HG02870 (cell line): ENCODE results near the gene NRXN3.

ENCODE experiments used
- ATAC-seq: cut with Tn5 transposase; IDR thresholded peaks from one replicate; pipeline ENCODE4 v1.9.1; 2021; ENCODE audit warnings: mild to moderate bottlenecking, moderate library complexity; ENCODE audit not compliant: unreplicated experiment

Gene NRXN3

DNA sequence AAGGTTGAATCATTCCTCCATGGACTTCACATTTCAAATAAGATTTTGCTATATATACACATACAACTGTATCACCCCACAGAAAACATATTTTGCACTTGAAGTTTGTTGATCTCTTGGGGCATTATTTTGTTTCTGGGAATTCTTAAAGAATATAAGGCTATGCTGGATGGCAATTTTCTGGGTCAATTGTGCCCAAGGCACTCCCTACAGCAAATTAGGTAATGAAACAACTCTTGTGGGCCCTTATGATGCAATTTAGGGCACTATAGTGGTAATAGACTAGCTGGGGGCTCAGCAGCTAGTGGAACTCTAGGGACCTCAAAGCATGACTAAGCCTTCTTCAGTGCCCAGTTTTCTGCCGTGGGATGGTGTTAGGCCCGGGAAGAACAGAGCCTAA, 444.4 kb downstream of the NRXN3 start:
- no peak for ATAC-seq

DNA sequence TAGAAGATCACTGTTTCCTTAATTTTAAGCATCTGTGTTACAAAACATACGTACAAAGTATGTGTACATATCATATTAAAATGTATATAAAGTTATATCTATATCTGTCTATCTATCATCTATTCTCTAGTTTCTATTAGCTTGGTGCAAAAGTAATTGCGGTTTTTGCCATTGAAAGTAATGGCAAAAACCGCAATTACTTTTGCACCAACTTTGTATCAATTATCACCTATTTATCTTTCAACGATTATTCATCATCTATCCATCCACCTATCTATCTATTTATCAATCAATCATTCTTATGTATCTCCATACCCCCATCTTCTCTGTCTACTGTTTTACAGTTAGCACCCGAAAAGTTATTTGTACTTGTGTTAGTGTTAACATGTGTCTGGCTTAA, 447.6 kb downstream of the NRXN3 start:
- no peak for ATAC-seq

DNA sequence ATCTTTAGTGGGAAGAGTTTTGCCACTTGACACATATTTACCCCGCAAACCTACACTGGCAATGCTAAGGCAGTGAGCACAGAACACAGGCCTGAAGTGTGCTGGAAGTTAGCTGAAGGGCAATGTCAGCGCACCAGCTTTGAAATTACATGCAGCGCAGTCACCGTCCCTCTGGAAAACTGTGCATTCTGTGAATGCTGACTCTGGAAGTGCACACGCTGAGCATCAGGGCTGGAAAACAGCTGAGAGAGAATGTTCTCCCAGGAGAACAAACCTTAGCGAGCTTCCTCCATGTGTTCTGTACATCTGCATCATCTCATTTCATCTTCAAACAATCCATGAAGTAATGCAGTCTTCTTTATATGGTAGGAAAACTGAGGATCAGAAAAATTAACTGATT, 448.2 kb downstream of the NRXN3 start:
- ATAC-seq, result no peak

DNA sequence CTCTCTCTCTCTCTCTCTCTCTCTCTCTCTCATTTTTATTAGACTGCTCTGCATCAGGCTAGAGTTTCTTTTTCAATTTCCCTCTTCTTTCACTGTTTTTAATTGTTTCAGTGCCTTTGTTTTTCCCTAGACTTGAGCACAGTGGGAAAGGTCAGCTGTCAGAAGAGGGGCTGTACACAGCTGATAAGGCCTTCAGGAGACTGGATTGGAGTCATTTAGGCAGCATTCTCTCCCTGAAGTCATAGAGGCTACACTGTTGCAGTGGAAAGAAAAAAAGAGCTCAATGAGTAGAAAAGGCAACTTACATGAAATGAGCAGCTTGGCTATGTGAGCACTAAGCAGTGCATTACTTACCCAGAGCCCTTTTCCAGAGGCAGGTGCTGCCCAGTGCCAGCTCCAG, 456.9 kb downstream of the NRXN3 start:
- no peak for ATAC-seq

DNA sequence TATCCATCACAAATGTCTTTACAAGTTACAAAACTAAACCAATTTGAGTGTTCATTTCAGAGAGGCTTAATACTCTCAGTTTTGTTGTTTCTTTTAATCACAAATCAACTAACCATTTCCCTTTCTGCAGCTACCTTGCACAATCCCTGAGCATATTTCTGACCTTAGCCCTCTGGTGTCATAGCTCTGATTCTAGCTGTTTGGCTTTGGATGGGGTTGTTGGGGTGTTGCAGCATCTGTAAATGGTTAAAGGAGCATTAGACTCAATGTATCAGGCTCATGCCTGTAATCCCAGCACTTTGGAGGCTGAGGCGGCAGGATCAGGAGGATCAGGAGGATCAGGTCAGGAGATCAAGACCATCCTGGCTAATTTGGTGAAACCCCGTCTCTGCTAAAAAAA, 461.4 kb downstream of the NRXN3 start:
- no peak for ATAC-seq

DNA sequence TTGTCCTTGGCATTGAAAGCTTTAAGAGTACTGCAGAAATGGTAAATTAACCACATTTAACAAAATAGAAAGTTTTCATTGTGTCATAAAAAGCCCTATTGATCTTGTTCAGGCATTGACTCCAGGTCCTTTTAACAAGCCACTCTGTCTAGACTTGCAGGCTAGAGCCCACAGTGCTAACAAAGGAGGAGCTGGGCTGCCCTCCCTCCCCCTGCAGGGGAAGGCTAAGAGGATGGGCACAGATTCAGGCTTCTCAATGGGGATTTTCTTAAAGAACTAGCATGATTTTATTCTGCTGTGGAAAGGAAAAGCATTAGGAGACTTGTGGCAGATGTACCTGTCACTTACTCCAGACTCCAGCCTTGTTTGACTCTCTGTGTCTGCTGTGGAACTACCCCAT, 463.6 kb downstream of the NRXN3 start:
- no peak for ATAC-seq

DNA sequence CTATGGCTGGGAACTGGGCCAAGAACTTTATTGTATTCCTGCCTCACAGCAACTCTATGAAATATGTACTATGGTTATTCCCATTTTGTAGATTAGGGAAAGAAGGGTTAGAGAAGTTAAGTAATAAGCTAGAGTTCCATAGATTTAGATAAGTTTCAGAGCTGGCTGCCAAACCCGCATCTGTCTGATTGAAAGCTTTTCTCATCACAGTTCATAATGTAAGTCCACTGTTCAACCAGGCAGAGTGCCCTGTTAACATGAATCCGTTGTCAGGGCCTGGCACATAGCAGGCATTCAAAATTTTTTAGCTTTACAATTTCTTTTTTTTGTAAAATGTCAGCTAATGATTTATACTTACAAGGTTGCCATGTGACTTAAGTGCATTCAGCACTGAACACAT, 467.3 kb downstream of the NRXN3 start:
- no peak for ATAC-seq

DNA sequence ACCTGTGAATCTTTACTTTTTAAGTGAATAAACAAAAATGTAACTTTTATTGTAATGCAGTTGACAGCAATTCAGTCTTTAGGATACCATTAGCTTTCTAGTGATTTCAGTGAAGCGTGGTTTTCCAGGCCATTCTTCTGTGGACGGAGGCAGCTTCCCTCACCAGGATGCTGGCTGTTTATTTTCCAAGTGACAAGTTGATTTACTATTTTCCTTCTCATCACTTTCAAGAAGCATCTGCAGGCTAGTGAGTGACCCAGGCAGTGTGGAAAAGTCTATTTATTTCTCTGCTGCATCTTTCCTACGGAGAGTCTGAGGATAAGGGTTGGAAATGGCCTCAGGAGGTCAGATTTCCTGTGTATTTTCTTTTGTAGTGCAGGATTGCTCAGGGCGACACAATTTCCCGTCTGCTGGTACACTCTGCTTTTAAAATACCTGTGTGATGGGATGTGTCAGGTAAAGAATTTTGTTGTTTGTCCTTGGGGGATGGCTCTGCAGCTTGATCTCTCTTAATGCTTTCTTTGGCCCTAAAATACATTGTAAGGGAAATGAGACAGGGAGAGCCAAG, 467.8 kb downstream of the NRXN3 start:
- ATAC-seq, result no peak

DNA sequence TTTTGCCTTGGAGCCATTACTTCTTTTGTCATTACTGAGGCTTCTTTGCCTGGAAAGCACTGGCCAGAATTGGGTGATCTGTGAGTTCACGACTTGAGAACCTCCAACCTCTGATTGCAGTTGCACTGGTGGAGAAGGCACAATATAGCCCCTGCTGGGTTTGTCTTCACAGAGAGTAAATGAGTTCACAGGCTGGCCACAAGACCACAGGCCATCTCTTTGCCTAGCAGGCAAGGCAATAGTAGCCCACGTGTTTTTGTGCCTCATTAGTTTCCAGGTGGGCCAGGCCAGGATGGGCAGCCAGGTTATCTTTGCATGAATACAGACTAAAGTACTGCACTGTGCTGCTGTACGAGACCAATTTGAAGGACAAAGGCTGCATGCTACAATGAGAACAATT, 468.8 kb downstream of the NRXN3 start:
- ATAC-seq, result no peak

DNA sequence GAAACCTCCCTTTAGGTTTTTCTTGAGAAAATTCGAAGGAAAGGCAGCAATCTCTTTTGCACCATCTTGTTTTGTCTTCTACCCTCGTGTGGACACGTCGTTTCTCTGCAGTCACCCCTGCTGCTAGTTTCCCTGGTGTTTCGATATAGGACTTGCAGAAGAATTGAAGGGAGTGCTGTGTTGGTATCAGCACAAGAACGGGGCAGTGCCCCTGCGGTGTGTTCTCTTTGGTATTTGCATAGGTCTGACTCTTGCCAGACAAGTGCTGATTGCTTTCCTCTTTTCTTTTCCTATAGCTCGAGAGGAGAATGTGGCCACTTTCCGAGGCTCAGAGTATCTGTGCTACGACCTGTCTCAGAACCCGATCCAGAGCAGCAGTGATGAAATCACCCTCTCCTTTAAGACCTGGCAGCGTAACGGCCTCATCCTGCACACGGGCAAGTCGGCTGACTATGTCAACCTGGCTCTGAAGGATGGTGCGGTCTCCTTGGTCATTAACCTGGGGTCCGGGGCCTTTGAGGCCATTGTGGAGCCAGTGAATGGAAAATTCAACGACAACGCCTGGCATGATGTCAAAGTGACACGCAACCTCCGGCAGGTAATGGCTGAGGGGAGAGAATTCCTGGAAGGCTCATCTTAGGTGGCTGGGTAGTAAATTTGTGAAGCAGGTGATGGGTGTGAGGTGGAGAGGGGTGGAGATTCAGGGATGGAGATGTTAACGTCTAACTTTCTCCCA, 474.8 kb downstream of the NRXN3 start:
- ATAC-seq, result no peak

DNA sequence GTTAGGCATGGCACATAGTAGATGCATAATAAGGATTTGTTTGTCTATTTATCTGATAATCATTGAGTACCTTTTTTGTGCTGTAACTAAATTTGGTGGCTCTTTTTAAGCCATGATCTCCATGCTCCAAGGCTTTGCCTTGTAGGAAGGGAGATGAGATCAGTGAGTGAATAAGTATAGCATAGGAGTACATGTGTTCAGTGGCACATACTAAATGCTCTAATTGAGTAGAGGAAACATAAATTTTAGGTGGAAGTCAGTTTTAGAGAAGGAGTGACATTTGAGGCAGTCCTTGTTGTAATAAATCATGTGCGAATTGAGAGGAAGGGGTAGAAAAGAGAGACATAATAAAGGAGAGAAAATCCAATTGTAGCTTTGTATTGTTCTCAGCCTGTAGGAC, 482.6 kb downstream of the NRXN3 start:
- no peak for ATAC-seq

DNA sequence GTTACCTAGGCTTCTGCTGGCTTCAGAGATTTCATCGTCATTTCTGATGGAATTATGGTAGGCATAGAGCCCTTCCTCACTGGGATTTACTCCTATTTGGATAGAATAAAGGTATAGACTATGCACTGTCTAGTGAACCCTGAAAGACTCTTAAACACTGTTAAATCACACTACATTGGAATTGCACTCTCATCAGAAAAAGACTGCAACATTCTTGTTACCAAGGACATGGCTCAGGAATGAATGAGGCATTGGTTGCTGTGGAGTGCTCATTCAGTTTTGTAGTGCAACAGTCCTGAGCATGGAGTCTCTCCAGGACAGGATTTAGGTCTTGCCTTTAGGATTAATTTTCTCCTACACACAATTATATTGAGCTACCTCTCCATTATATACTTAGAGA, 483.0 kb downstream of the NRXN3 start:
- no peak for ATAC-seq

DNA sequence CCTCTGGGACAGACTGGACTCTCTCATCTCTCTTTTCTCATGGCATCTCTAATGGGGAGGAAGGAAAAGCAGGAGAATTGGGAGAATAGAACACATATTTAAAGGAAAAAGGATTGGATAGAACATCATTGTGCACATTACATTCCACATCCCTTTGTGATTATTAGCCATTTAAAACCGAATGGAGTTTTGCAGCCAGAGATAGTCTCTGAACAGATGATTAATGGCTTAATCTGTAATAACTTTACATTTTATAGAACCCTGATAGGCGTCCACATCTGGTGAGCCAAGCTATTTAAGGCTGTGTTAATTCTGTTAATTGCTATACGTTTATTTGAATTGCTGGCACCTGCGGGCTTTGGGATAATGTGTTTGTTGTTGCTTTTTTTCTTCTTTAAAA, 487.3 kb downstream of the NRXN3 start:
- ATAC-seq, result no peak

DNA sequence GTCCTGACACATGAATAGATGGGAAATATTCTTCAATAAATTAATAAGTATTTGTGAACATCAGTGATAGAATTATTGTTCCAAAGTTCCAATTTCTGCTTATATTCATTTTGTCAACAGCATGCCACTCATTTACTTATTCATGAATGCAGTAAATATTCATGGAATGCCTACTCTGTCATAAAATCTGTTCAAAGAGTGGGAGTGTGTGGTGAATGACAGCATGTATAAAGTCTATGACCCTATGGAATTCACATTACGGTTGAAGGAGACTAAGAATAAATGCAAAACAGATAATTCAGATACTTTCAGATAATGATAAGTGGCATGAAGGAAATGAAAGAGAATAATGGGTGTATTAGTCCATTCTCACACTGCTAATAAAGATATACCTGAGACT, 494.7 kb downstream of the NRXN3 start:
- ATAC-seq, result no peak

DNA sequence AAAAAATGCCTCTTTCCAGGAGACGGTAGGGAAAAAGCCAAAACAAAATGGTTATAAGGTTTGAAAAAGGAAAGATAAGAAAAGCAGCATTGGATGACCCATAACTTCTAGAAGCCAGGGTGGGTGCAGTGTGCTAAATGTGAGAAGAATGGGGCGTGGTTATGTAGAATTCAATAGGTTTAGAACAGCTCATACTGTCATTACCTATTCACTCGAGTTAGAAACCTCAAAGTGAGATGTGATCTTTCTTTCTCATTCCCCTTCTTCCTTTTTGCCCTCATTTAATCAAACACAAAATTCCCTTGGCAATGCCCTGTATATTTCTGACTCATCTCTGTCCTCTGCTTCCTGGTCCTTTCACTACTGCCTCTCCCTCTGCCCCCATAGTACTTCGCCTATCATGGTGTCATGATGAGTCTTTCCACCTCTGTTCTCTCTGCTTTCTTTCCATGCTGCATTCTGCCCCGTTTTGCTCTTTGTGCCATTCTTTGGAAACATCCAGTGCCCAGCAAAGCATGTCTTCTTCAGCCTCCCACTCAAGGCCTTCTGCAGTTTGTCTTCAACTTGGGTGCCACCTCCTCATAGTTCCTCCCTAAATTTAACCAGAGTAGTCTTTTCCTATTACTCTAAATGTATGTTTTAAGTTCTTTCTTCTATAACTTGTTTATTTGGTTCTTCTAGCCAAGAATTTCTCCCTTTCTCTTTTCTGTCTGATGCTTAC, 496.3 kb downstream of the NRXN3 start:
- ATAC-seq, result no peak

DNA sequence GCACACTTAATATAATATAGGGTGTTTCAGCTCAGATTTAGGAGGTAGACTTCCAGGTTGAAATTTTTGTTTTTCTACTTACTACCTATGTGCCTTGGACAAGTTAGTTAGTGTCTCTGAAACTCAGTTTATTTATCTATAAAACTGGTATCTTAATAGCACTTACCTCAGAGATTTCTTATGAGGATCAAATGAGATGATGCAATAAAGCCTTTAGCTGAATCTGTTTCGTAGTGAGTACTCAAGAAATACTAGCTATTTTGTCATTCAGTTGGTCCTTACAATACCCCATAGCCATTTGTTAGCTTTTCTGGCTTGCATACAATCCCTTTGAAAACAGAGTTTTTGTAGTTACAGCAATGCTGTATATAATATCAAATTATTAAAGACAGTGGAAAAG, 497.0 kb downstream of the NRXN3 start:
- ATAC-seq, result no peak

DNA sequence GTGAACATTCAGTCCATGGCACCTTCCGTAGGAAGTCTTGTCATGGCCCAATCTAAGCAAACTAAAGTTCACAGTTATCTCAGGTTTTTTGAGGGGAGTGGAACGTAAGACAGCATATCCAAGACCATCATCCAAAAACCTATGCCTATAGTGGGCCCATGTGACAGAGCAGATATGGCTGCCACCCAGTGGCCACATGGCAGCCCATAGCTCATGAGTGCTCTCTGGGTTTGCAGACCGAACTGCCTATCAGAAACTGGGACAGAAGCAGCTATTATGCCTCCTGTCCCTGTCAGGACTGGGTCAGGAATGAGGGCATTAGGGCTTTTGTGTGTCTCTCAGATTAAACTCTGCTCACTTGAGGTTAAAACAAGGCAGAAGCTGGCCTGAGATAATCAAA, 503.7 kb downstream of the NRXN3 start:
- no peak for ATAC-seq

DNA sequence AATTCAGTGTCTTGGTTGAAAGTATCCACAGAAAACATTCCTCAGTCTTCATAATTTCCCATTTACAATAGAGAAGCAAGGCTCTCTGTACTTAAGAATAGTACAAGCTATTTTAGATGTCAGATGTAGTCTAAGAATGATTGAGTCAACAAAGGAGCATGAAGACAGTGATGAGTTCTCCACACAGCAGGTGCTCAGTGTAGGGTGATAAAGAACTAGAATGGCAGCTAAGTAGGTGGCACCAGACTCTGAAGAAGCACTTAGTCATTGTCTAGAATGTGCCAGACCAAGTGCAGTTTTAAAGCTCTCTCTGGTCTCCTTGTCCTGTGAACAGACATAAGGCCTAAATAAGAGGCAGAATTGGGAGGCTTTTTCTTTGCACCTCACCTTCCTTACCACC, 504.6 kb downstream of the NRXN3 start:
- ATAC-seq, result no peak

DNA sequence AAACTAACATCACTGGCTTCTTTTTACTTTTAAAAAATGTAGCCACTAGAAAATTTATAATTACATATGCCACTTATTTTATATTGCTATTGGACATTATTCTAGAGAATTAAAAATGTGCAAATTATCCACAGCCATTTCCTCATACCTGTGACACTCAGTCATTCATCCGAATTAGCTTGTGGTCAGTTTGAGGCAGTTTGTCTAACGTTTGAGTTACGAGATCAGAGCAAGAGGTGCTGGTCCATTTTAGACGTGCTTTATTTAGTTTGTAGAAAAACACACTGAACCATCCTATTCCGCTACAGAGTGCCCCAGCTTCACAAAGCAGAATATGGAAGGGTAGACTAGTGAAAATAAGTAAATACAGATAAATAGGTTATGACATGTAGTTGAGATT, 513.0 kb downstream of the NRXN3 start:
- no peak for ATAC-seq

DNA sequence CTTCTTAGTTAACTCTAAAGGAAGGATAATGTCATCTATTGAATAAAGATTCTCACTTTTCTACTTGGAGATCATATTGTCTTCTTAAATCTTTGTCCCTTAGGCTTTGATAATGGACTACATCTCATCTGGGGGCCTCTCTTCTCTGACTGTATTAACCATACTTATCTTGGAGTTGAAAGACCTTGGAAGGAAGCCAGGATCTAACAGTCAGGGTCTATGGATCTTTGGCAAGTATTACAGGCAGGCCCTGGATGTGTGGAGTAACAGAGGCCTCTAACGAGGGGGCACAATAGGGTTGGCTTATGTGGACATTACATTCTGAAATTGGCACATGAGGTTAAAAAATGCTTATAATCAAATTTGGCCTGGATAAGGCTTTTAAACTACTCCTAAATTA, 513.8 kb downstream of the NRXN3 start:
- ATAC-seq, result no peak

DNA sequence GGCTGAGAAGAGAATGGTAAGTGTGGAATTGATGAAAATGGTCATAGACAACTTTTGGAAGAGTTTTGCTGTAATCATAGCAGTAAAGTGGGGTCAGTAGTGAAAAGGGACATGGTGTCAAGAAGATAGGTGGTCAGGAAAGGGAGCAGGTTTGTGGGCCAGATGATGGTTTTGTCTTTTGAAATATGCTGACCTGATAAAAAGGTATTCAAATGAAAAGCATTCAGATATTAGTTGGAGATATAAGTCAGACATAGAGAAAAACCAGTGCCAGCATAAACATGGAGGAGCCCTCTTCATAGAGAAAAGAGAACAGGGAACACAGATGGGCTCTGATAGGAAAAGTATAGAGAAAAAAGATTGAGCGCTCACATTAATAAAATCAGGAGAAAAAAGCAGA, 518.3 kb downstream of the NRXN3 start:
- no peak for ATAC-seq

DNA sequence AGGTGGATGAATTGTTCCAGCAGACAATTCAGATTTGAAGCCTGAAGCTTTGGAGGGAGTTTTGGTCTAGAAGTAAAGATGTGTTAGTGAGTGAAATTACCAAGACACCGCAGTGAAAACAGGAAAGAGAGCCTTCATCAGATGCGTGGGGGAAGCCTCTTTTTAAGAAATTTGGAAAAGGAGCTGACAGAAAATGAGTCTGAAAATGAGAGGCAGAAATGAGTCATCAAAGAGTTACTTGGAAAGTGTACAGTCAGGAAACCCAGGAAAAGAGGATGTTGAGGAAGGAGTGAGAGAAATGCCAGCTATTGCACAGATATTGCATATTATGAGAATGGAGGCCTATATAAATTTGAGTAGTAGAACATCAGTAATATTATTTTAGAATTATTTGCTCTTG, 520.7 kb downstream of the NRXN3 start:
- ATAC-seq, result no peak
